Hematopoietic multipotent progenitor cell treated with erythropoietin and hydrocortisone succinate and interleukin-3 and kit ligand, for 6 days (in vitro differentiated cells): Measurements from ENCODE around the gene ZCCHC17.
A peak's percentile ranks its signal among the peaks of the same experiment; 100 is the strongest.
"Not testable (repeated sequence)": the region's sequence is repeated elsewhere in the genome, so short reads cannot be mapped to it uniquely, and the experiment has no call there.

ENCODE experiments used
- DNase-seq: peaks from one replicate; pipeline ENCODE4 v3.0.0-alpha.2; 2015

The ZCCHC17 gene

DNA sequence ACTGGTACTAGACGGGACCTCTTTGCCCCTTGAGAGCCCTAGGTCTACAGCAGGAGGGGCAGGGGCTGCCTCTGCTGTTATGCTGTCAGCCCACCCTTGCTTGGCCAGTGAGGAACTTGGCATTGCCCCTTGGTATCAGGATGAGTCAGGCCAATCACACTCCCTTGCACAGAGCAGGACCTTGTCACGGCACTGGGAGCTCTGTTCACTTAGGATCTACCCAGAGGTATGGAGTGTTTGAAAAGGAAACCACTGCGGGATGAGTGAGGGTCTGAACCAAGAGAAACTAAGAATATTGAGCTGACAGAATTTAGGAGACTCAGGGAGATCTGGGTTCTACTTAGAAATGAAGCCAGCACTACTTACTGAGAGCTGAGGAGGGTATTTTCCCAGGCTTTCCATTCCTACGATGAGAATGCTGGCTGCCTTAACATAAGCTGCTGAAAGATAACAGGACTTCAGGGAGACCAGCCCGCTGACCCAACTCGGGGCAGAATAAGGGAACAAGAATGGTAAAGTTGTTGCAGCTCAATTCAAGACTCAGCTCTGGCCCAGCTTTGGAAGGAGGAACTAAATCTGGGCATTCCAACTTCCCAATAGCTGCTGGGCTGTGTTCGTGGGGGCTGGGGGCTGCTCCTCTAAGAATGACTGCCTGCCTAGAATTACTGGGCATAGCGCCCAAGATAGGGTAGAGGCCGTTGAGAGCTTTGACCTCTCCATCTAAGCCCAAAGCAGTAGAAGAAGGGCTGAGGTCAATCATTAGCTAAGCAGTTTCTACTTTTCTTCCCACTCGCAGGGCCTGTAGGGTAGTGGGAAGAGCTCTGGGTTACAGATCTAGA is 74.5 kb downstream of the ZCCHC17 start:
- no peak for DNase-seq

DNA sequence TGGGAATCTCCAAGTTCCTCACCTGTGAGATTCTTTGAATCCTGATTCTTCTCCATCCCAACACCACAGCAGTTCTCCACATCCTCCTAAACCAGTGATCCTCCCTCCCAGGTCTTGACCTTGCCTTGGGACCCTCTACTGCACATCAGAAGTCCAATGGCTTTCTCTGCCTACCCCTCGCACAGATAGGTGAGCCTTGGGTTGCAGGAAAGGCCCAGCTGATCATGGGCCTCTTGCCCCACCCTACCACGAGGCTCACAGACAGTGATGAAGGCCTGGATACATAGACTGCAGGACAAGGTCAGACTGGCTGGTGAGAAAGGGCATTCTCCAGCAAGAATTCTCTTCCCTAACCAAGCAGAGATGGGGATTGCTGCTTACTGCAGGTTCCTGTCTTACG is 75.2 kb downstream of the ZCCHC17 start:
- no peak for DNase-seq

DNA sequence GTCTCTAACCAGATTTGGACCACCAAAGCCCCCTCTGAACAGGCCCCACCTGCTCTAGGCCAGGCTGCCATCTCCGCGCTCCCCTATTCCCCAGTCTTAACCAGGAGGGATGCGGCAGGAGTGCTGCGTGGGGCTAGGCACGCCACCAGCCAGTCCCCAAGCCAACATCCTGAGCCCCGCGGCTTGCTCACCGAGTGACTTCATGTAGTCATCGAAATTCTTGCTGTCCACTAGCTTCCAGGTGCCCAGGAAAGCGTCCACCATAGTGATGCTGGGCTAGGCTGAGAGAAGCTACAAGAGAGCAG is 75.9 kb downstream of the ZCCHC17 start:
- DNase-seq, result no peak

DNA sequence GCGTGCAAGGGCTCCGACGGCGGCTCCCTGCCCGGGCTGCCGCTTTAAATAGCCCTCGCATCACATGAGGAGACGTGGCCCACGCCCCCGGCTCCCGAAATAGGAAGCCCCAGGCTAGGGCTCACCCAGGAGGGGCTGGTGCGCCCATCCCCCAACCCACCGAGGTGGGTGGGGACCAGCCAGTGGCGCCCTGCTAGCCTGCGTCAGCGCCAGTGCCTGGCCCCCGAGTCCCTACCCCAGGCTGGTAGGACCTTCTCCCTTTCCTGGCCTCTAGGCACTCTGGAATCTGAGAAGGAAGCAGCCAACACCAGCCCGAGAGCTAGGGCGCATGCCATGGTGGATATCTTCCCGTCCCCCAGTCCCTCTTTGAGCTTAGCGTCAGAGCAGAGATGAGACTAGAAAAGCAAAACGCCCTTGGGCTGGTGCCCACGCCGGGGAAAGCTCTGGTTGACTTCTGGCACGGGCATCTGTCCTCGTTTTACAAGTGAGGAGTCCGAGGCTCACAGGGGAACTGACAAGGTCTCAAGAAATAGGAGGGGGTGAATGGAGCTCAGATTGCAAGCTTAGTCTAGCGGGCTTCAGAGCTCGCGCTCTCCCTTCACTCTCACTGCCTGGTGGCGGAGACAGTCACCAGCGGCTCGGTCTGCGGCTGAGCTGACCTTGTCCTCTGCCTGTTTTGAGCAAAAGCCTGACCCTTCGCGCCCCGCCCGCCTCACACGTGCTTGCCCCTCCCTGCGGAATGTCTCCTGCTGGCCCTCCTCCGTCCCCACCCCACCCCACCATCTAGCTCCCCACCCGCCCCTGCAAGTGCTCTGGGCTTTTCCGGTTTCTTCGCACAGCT is 76.4 kb downstream of the ZCCHC17 start, which contains the start of gene FABP3:
Gene FABP3 (minus strand): TSS at position 21 of the 841 bp plus-strand sequence. CDS start 62 bp downstream, outside the sequence.
- DNase-seq, result peak; percentile 73

DNA sequence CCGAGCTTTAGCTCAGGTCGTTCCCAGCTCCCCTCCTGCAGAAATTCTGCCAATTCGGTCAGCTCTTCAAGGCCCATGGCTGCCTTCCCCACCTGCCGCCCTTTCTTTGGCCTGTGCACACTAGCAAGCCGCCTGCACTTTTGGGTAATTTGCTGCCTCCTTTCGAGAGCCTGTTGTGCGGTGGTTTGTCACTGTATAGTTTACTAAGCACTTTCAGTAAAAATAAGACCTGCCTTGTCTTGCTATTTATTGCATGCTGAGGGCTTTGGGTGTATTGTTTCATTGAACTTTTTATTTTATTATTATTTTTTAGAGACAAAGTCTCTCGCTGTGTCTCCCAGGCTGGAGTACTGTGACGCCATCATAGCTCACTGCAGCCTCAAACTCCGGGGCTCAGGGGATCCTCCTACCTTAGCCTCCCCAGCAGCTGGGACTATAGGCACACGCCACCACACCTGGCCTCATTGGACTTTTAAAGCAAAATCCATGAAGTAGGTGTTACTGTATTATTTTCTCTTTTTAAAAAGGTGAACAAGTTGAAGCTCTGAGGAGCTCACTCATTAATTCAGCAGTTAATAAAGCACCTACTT is 77.2 kb downstream of the ZCCHC17 start:
- no peak for DNase-seq

DNA sequence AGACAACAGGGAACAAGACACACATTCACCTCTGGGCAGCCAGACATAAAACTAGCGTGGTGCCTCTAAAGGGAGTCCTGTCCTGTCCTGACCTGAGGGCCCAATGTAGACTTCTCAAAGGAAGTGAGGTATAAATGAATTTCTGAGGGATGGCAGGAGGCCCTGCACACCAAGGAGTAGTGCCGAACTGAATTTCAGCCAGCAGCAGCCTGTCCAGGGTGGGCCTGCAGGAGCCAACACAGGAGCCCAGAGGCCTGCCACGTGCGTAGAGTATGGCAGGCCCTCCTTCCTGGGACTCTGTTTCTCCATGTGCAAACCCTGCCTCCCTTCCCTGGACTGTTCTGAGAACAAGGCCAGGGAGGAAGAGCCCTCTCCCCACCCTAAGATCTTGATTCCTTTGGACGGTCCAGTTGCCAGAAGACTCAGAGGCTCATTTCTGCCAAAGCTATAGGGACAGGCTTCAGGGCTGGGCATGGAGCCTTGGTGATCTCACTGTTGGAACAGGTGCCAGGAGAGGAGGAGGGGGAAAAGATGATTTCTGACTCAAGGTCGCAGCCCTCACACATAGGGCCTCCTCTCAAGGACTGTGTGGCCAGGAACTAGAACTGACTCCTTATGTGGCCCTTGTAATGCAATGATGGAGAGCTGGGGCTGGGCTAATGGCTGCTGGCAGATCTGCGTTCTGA is 77.8 kb downstream of the ZCCHC17 start:
- no peak for DNase-seq

DNA sequence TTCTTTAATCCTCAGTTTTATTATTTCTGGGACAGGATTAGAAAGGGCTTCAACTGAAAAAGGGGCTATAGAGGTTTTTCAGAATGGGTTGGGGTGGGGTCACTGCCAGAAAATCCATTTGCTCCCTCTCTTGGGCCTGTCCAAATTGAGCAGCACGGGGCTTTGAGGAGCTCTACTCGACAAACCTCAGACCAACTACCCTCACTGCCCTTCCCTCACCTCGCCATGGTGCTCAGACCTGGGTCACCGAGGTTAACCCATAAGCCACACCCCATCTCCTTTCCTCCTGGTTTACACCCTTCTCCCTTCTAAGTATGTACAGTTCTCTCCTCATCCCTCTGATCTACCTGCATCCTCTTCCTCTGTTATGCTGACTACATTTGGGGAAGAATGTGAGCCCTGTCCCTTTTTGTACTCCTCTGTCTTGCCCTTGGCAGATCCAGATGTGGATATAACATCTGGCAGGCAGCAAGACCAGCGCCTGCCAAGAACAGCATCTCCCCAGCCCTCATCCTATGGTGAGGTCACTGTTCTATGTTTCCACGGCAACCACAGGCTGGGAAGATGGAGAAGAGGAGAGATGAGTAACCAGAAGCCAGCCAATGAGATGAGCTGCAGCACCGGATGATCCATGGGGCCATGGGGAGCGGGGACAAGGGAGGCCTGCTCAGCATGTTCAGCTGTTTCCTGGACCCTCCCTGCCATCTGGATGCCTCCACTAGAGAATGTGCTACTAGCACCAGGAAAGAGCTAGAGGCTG is 79.7 kb downstream of the ZCCHC17 start:
- no peak for DNase-seq

DNA sequence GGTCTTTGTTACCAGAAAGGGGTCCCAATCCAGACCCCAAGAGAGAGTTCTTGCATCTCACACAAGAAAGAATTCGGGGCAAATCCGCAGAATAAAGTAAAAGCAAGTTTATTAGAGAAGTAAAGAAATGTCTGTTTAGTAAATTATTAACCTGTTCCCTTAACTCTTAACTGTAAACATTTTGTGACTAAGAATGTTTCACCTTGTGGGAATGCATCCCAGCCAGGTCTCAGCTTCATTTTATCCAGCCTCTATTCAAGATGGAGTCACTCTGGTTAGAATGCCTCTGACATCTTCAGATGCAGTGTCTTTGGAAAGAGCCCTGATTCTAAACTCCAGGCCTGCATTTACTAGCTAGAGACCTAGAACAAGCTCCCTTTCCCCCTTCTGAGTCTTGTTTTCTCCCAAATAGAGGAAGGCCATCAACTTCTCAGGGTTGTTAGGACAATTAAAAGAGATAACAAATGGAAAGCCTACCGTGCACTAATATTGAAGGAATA is 80.6 kb downstream of the ZCCHC17 start:
- DNase-seq, result no peak

DNA sequence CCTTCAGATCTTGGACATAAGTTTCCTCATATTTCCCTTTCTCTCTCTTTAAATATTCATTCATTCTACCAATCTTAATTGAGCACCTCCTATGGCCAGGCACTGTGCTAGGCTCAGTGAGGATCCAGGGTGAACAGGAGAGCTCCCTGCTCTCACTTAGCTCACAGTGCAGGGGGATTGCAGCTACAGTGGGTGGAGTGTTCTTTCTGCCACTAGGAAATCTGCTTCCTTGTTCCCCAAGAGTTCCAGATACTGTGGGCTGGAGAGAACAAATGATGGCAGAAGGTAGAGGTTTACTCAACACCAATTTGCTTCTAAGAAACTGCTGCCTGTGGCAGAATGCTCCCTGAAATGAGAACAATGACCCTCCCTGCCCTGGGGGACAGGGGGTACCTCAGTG is 81.2 kb downstream of the ZCCHC17 start:
- DNase-seq, result no peak

DNA sequence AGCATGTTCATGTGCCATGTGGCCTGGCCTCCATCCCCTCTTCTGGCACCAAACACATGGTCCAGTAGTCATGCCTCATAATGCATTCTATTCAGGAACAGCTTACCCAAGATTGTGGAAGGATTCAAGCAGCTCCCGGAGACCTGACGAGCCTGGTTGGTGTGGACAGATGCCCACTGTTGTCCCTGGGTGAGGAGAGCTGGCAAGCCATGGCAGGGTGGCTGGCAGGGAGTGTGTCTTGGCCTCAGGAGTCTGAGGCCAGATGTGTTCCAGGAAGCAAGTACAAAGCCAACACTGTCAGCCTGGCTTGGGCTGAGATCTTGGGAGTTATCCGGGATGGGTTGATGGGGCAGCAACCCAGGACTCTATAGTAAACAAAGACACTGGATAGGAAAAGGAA is 83.3 kb downstream of the ZCCHC17 start:
- DNase-seq, result no peak

DNA sequence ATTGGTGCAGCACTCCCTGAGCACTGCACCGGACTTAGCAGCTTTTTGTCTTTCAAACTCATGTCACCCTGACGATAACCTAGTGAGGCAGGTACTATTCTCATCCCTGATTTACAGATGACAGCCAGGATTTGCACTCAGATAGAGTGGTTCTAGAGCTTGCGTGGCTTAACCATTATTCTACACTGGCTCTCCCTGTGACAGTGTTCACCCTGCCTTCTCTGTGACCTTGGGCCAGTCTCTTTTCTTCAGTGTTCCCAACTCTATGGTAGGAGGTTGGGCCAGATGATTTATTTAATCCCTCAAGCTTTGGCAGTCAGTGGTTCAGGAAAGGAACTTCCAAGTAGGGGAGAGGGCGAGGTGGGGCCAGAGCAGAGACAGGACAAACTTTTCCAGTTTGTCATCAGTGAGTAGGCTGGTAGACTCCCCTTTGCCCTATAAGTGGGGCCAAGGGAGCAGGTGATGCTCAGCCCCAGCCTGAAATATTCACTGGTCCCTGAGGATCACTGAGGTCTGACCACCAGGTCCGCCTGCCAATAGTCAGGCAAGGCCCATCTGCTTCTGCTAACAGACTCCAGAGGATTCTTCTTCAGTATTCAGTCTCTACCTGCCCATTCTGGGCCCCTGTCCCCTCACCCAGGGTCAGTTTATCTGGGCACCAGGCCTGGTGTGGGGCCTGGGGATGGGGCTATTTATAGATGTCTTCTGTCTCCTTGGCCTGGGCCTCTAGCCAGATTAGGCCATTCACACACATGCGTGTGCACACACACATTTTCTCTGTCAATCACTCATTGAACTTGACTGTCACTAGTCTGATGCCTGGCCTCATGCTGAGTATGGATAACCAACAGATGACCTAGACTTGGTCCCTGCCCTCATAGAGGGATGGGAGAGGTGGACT is 84.8 kb downstream of the ZCCHC17 start:
- no peak for DNase-seq

DNA sequence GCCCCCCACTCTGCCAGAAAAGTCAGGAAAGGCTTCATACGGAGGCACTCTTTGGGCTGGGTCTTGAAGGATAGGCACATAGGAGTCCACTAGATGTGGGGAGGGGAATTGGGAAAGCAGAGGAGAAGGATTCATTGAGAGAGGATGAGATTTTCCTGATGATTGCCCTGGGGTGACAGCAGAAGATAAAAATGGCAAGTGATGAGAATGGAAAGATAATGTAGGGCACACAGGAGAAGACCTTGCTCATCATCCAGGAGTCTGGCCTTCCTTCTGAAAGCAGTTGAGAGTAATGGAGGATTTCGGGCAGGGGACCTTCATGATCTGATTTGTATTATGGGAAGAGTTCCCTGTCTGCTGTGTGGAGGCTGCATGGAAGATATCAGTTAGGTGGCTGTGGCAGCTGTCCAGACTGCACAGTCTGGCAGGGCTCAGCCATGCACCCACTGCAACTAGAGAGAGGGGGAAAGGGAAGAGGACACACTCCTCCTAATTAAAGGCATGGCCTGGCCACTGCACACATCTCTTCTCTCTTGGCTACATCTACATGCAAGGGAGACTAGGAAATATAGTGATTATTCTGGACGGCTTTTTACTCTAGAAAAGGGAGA is 85.7 kb downstream of the ZCCHC17 start:
- DNase-seq, result no peak

DNA sequence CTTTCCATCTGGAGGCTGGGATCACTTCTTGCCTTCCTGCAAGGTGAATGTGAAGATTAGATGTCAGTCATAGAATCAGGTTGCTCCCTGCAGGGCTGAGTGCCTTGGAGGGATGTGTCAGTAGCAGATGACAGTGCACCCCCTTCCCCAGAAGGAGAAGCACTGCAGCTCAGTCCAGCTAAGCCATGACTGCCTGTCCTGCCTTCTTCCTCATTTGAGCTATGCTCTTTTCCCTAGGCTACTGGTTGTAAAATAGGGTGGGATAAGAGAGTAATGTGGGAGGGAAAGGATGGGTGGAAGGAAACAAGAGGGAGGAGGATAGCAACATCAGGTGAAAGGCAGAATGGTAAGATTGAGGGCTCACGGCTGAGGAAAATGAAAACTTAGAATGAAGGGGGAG is 87.1 kb downstream of the ZCCHC17 start:
- DNase-seq, result no peak

DNA sequence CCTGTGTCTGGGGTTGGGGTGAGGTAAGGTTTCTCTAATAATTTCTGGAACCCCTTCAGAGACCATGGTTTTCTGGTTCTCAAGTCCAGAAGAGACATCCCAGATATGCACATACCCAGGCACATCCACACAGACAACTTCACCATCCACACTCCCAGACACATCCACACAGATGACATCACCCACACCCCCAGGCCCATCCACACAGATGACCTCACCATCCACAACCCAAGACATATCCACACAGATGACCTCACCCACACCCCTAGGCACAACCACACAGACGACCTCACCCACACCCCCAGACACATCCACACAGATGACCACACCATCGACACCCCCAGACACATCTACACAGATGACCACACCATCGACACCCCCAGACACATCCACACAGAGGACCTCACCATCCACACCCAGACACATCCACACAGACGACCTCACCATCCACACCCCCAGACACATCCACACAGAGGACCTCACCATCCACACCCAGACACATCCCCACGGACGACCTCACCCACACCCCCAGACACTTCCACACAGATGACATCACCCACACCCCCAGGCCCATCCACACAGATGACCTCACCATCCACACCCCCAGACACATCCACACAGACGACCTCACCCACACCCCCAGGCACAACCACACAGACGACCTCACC is 89.9 kb downstream of the ZCCHC17 start:
- DNase-seq, result not testable (repeated sequence)

DNA sequence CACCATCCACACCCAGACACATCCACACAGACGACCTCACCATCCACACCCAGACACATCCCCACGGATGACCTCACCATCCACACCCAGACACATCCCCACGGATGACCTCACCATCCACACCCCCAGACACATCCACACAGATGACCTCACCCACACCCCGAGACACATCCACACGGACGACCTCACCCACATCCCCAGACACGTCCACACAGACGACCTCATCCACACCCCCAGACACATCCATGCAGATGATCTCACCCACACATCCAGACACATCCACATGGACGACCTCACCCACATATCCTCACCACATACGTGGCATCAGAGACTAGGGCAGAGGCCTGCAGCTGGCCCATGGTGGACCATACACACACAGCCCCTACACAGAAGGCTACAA is 90.8 kb downstream of the ZCCHC17 start:
- no peak for DNase-seq

DNA sequence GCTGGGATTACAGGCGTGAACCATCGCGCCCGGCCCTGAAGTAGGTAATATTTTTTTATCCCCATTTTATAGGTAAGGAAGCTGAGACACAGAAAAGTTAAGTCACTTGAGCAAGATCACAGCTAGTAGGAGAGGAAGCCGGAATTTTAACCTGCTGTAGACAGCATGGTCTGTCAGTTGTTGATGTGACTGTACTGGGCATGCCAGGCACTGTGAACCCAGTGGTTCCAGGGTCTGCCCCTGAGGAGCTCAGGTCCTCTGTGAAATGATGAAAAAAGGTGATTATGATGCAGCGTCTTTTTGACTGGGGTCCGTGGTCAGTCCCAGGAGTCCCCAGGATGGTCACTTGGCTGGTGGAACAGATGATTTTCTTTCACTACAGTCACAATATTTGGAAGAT is 92.8 kb downstream of the ZCCHC17 start:
- DNase-seq, result no peak

DNA sequence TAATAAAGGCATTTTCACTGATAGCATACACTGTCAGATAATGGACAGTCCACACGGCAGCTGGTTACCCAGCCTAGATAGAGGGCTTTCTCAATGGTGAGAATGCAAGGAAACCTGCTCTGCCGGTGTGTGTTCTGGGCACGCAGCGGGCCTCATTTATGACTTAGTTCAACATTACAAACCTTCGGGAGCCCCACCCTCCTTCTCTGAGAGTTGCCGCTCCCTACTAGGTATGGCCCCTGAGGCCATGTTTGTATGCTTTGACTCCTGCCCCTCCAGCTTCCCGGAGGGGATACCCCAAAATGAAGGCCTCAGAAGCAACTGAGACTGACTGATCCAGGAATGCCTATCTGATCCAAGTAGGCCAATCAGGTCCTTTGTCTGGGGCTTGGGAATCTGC is 93.2 kb downstream of the ZCCHC17 start:
- DNase-seq, result no peak

DNA sequence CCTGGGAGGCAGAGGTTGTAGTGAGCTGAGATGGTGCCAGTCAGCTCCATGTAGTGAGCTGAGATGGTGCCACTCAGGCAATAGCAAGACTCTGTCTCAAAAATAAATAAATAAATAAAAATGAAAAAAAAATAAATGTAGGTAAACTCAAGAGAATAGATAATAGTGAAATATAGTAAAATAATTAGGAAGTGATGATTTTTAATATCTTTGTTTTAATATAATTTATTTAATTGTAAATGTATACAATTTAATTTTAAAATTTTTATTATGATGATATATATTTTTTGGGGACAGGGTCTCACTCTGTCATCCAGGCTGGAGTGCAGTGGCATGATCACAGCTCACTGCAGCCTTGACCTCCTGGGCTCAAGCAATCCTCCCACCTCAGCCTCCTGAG is 96.6 kb downstream of the ZCCHC17 start:
- DNase-seq, result no peak

DNA sequence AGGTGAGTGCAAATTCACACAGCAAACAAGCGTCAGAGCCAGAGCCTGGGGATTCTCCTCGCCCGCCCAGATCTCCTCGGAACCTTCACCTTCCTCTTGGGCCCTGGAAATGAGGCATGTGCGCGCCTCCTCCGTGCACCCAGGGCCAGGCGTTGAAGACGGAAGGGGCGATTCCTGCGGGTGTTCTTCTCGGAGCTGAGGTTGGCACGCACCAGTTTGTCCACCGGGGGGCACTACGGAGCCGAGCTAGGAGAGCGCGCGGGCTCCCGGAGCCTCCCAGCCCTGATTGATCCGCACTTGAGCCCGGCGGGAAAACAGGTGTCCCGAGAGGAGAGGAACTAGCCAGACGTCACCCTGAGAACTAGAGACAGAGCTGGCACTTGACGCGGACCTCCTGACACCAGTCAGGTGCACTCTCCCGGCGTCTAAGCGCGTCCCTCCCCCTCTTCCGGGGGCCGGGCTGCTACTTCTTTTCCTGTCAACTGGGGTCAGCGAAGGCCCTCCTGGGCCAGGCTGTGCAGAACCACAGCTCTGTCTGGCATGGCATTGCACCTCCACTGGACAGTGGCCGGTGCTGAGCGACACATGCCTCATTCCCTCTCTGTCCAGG is 97.9 kb downstream of the ZCCHC17 start:
- peak; percentile 90 for DNase-seq
